CD14-positive monocyte (primary cell): Measurements from ENCODE around the gene CDKL5. TPM values are rescaled to one million over a fixed set of nuclear protein-coding genes. Genes with fewer than 3 reads are reported as not detected.
A peak's percentile ranks its signal among the peaks of the same experiment; 100 is the strongest.
"Not testable (repeated sequence)": the region's sequence is repeated elsewhere in the genome, so short reads cannot be mapped to it uniquely, and the experiment has no call there.

Source experiments
- DNase-seq, 3 donors: peaks; one replicate each; pipeline ENCODE4 v3.0.0-alpha.2; 2011 to 2022
- H2AFZ ChIP-seq: 2 replicates; pipeline ENCODE4 v1.6.0; 2012; ENCODE audit warnings: mild to moderate bottlenecking, low read depth, low read length, inconsistent platforms; ENCODE audit not compliant: insufficient read depth, poor library complexity, severe bottlenecking
- H3K27ac ChIP-seq, 2 donors: 1 replicate in 1 of 2; 2 replicates in 1 of 2; pipeline ENCODE4 v1.5.1; 2012 to 2013; ENCODE audit warnings: low read length in 2 of 2, control low read depth in 1 of 2, inconsistent platforms in 1 of 2, low read depth in 1 of 2, mild to moderate bottlenecking in 1 of 2
- H3K27me3 ChIP-seq, 2 donors: one replicate each; pipeline versions ENCODE4 v1.6.0 to v1.6.1; 2011 to 2013; ENCODE audit warnings: low read length in 2 of 2; ENCODE audit not compliant: control insufficient read depth in 2 of 2, insufficient read depth in 2 of 2
- H3K36me3 ChIP-seq, 2 donors: replicated peaks in 1 of 2; 1 replicate in 1 of 2; 2 replicates in 1 of 2; pipeline versions ENCODE4 v1.5.1 to v1.6.1; 2012 to 2013; ENCODE audit warnings: low read length in 2 of 2, control low read depth in 1 of 2, inconsistent platforms in 1 of 2, mild to moderate bottlenecking in 1 of 2; ENCODE audit not compliant: insufficient read depth in 2 of 2, control insufficient read depth in 1 of 2
- H3K4me1 ChIP-seq, 2 donors: 1 replicate in 1 of 2; 2 replicates in 1 of 2; pipeline versions ENCODE4 v1.5.1 to v1.6.1; 2012 to 2013; ENCODE audit warnings: low read length in 2 of 2, control low read depth in 1 of 2, inconsistent platforms in 1 of 2, mild to moderate bottlenecking in 1 of 2, moderate library complexity in 1 of 2; ENCODE audit not compliant: insufficient read depth in 2 of 2, control insufficient read depth in 1 of 2
- H3K4me2 ChIP-seq: replicated peaks from 2 replicates; pipeline ENCODE3; 2012; ENCODE audit warnings: low read length, moderate library complexity, mild to moderate bottlenecking; ENCODE audit not compliant: poor library complexity, severe bottlenecking; ENCODE audit errors: extremely low read depth
- H3K4me3 ChIP-seq, 3 experiments: fragments of 200-600 bp in 1 of 3; sonication (generic) in 1 of 3; replicated peaks in 1 of 3; 1 replicate in 2 of 3; 2 replicates in 1 of 3; pipeline ENCODE4 v1.5.1; 2011 to 2013; ENCODE audit warnings: low read length in 3 of 3, mild to moderate bottlenecking in 3 of 3, control low read depth in 2 of 3, low read depth in 2 of 3, inconsistent platforms in 1 of 3, moderate library complexity in 1 of 3
- H3K79me2 ChIP-seq: 2 replicates; pipeline ENCODE4 v1.6.0; 2012; ENCODE audit warnings: mild to moderate bottlenecking, control low read depth, inconsistent platforms, low read length, moderate library complexity; ENCODE audit not compliant: insufficient read depth
- H3K9ac ChIP-seq: 2 replicates; pipeline ENCODE4 v1.6.0; 2017; ENCODE audit warnings: low read length, mild to moderate bottlenecking; ENCODE audit not compliant: insufficient read depth, poor library complexity, severe bottlenecking
- H3K9me3 ChIP-seq, 2 donors: replicated peaks in 1 of 2; 1 replicate in 1 of 2; 2 replicates in 1 of 2; pipeline versions ENCODE4 v1.5.1 to v1.6.1; 2012 to 2013; ENCODE audit warnings: low read length in 2 of 2, control low read depth in 1 of 2; ENCODE audit not compliant: control insufficient read depth in 1 of 2, insufficient read depth in 1 of 2
- H4K20me1 ChIP-seq: 2 replicates; pipeline ENCODE4 v1.6.0; 2012; ENCODE audit warnings: mild to moderate bottlenecking, low read length, control low read depth, moderate library complexity; ENCODE audit not compliant: insufficient read depth
- H3K27ac Mint-ChIP-seq, 7 donors: one replicate each; pipeline ENCODE4 v1.8.0; 2020; ENCODE audit warnings: mild to moderate bottlenecking in 7 of 7, mixed read lengths in 7 of 7, moderate library complexity in 6 of 7, inconsistent platforms in 2 of 7
- H3K27me3 Mint-ChIP-seq, 3 donors: one replicate each; pipeline ENCODE4 v1.8.0; 2021 to 2022; ENCODE audit warnings: low read depth in 3 of 3, mild to moderate bottlenecking in 3 of 3, mixed read lengths in 3 of 3, moderate library complexity in 3 of 3, inconsistent platforms in 1 of 3
- H3K36me3 Mint-ChIP-seq, 2 donors: one replicate each; pipeline ENCODE4 v1.8.0; 2020; ENCODE audit warnings: mixed read lengths in 2 of 2, inconsistent platforms in 1 of 2, mild to moderate bottlenecking in 1 of 2
- H3K4me1 Mint-ChIP-seq: one replicate; pipeline ENCODE4 v1.8.0; 2020; ENCODE audit warnings: mild to moderate bottlenecking, mixed read lengths
- H3K4me3 Mint-ChIP-seq, 2 donors: one replicate each; pipeline ENCODE4 v1.8.0; 2020; ENCODE audit warnings: mild to moderate bottlenecking in 2 of 2, mixed read lengths in 2 of 2, moderate library complexity in 1 of 2
- H3K9me3 Mint-ChIP-seq, 7 donors: one replicate each; pipeline ENCODE4 v1.8.0; 2020 to 2022; ENCODE audit warnings: mixed read lengths in 7 of 7, mild to moderate bottlenecking in 6 of 7, moderate library complexity in 6 of 7, inconsistent platforms in 2 of 7
- CTCF ChIP-seq: fragments of 200-600 bp; IDR thresholded peaks from one replicate; pipeline ENCODE4 v1.8.0; 2022; ENCODE audit warnings: antibody characterized with exemption, mild to moderate bottlenecking
- WGBS: methylation state at CpG from one replicate; pipeline ENCODE4 v1.1.5; 2013; ENCODE audit warnings: missing lambda C conversion rate; ENCODE audit not compliant: insufficient coverage; 5-methylcytosine and 5-hydroxymethylcytosine counted together
- intact Hi-C, 2 donors: fragments of 100-400 bp; cut with micrococcal nuclease; formaldehyde crosslinking; loops; one replicate each; pipeline versions ENCODE4 v1.15.0 to v1.15.1; 2023
- polyA plus RNA-seq, 3 donors: library from polyadenylated mRNA; depleted of rRNA in 1 of 3; unstranded in 2 of 3; stranded (reverse) in 1 of 3; fragments of 300-500 nt in 2 of 3; fragments of >200 nt in 1 of 3; fragmentation: Illumina TruSeq in 2 of 3; gene quantifications; 1 replicate in 2 of 3; 2 replicates in 1 of 3; pipeline ENCODE4 v1.2.3, GENCODE V29; 2012 to 2021

The CDKL5 gene
- polyA plus RNA-seq, 3 donors, result 0.54 to 3.6 (median 1.4) TPM

- Histone ChIP-seq H3K27ac (peak overlapping the region in 1 of 2 donors; percentile 83), H2AFZ (peak overlapping the region; percentile 82), H3K79me2 (peaks cover 6% of the 10 kb centered on the region), H4K20me1 (no peaks in the 10 kb centered on the region), H3K36me3 (no peaks in the 10 kb centered on the region), H3K9me3 (no peaks in the 10 kb centered on the region), H3K9ac (peak overlapping the region; percentile 77), H3K4me3 (peak overlapping the region; percentile 57 to 86 (median 82)), H3K4me1 (peaks cover 12 to 23% of the 10 kb centered on the region in 2 donors), H3K4me2 (peak overlapping the region; percentile 82), H3K27me3 (peaks cover 0 to 27% of the 10 kb centered on the region in 2 donors)
- peaks cover 0 to 2% of the 10 kb centered on the region in 2 donors for H3K36me3 Mint-ChIP-seq
- 0% methylated on average over 28 of the region's 40 CpGs for WGBS
- H3K27me3 Mint-ChIP-seq, result peaks cover 0 to 25% (median 3%) of the 10 kb centered on the region in 3 donors
- DNase-seq, result no peak
- peak overlapping the region in 4 of 7 donors; percentile 38 to 65 (median 52) for H3K27ac Mint-ChIP-seq
- no peak for TF ChIP-seq CTCF
- intact Hi-C loops, result loop anchor here in 1 of 2 donors (5.0 kb wide), 1 partner anchor 916 kb away; the partner anchor contains the start of gene PDHA1
- peaks cover 22% of the 10 kb centered on the region for H3K4me1 Mint-ChIP-seq
- peak overlapping the region; percentile 83 to 87 for H3K4me3 Mint-ChIP-seq
- peaks cover 0 to 14% (median 6%) of the 10 kb centered on the region in 7 donors for H3K9me3 Mint-ChIP-seq
Observed at GRCh38 chrX:18426004-18426320, 554 bp downstream of the CDKL5 start.

- Mint-ChIP-seq H3K4me3 (no peak overlapping the region), H3K9me3 (peaks cover 0 to 10% (median 6%) of the 10 kb centered on the region in 7 donors), H3K27ac (no peak overlapping the region), H3K4me1 (peaks cover 22% of the 10 kb centered on the region), H3K27me3 (peaks cover 0 to 25% (median 3%) of the 10 kb centered on the region in 3 donors), H3K36me3 (peaks cover 0 to 2% of the 10 kb centered on the region in 2 donors)
- Histone ChIP-seq H3K9me3 (no peaks in the 10 kb centered on the region), H3K27me3 (peaks cover 0 to 24% of the 10 kb centered on the region in 2 donors), H3K4me2 (no peak overlapping the region), H3K4me3 (no peak overlapping the region), H3K36me3 (no peaks in the 10 kb centered on the region), H3K4me1 (peaks cover 13 to 23% of the 10 kb centered on the region in 2 donors), H3K9ac (no peak overlapping the region), H3K27ac (no peak overlapping the region), H3K79me2 (peaks cover 6% of the 10 kb centered on the region), H2AFZ (no peak overlapping the region), H4K20me1 (no peaks in the 10 kb centered on the region)
- intact Hi-C loops, result loop anchor here in 1 of 2 donors (5.0 kb wide), 1 partner anchor 914 kb away; the partner anchor contains the start of gene PDHA1
- WGBS, result no CpG with 5 or more reads among the region's 5 CpGs
- no peak for DNase-seq
- no peak for TF ChIP-seq CTCF
Observed at GRCh38 chrX:18428006-18428405, 2.6 kb downstream of the CDKL5 start.

GRCh38 chrX:18433288-18433687 lies 7.9 kb downstream of the CDKL5 start:
- H3K9me3 ChIP-seq, H3K4me3 ChIP-seq, intact Hi-C loops, H3K27ac ChIP-seq, H3K79me2 ChIP-seq, H3K27me3 ChIP-seq, H3K4me3 Mint-ChIP-seq, H3K36me3 ChIP-seq, H4K20me1 ChIP-seq, H3K9me3 Mint-ChIP-seq, H3K36me3 Mint-ChIP-seq, H3K4me2 ChIP-seq, H3K9ac ChIP-seq, H2AFZ ChIP-seq: not testable (repeated sequence)
- peak in 2 of 3 donors; percentile 12 to 14 for DNase-seq
- Mint-ChIP-seq H3K27ac (peak overlapping the region in 2 of 7 donors; percentile 25 to 67), H3K27me3 (peaks cover 0 to 12% (median 1%) of the 10 kb centered on the region in 3 donors), H3K4me1 (peaks cover 21% of the 10 kb centered on the region)
- no CpG with 5 or more reads among the region's 14 CpGs for WGBS
- peaks cover 14 to 16% of the 10 kb centered on the region in 2 donors for H3K4me1 ChIP-seq
